GM23338 (cell line): ENCODE measurements around the gene SPTB. TPM values are rescaled to one million over a fixed set of nuclear protein-coding genes. Genes with fewer than 3 reads are reported as not detected.
A peak's percentile ranks its signal among the peaks of the same experiment; 100 is the strongest.

Source experiments
- ATAC-seq: fragments of 200-7000 bp; cut with Tn5 transposase; 3 replicates; pipeline ENCODE4 v1.9.1; 2020
- DNase-seq: peaks from one replicate; pipeline ENCODE4 v3.0.0-alpha.2; 2015; ENCODE audit warnings: low spot score
- H2AFZ ChIP-seq: fragments of 200-600 bp; sonication (generic); 2 replicates; pipeline ENCODE4 v1.8.0; 2016; ENCODE audit warnings: antibody characterized with exemption, mild to moderate bottlenecking, moderate library complexity
- H3F3A ChIP-seq: fragments of 200-600 bp; sonication (generic); replicated peaks from 2 replicates; pipeline ENCODE4 v1.8.0; 2017; ENCODE audit warnings: antibody characterized with exemption, mixed run types, low read depth
- H3K27ac ChIP-seq: fragments of 200-600 bp; sonication (generic); 2 replicates; pipeline ENCODE4 v1.6.1; 2016; ENCODE audit warnings: low read depth
- H3K27me3 ChIP-seq: fragments of 200-600 bp; sonication (generic); 2 replicates; pipeline ENCODE4 v1.8.0; 2016; ENCODE audit warnings: mild to moderate bottlenecking, mixed run types, moderate library complexity; ENCODE audit not compliant: insufficient read depth
- H3K36me3 ChIP-seq: fragments of 200-600 bp; sonication (generic); 2 replicates; pipeline ENCODE4 v1.8.0; 2016; ENCODE audit warnings: mild to moderate bottlenecking; ENCODE audit not compliant: insufficient read depth
- H3K4me1 ChIP-seq: fragments of 200-600 bp; sonication (generic); 2 replicates; pipeline ENCODE4 v1.8.0; 2016; ENCODE audit warnings: mild to moderate bottlenecking, moderate library complexity; ENCODE audit not compliant: insufficient read depth
- H3K4me2 ChIP-seq: fragments of 200-600 bp; sonication (generic); 2 replicates; pipeline ENCODE4 v1.7.1; 2017; ENCODE audit warnings: mixed run types
- H3K4me3 ChIP-seq: fragments of 200-600 bp; sonication (generic); 2 replicates; pipeline ENCODE4 v1.6.1; 2016; ENCODE audit warnings: mixed run types
- H3K79me2 ChIP-seq: fragments of 200-600 bp; sonication (generic); replicated peaks from 2 replicates; pipeline ENCODE4 v1.8.0; 2017; ENCODE audit warnings: mild to moderate bottlenecking; ENCODE audit not compliant: insufficient read depth
- H3K9me2 ChIP-seq: fragments of 200-600 bp; sonication (generic); 2 replicates; pipeline ENCODE4 v1.8.0; 2017; ENCODE audit not compliant: insufficient read depth
- H4K20me1 ChIP-seq: fragments of 200-600 bp; sonication (generic); replicated peaks from 2 replicates; pipeline ENCODE4 v1.8.0; 2017; ENCODE audit warnings: mild to moderate bottlenecking; ENCODE audit not compliant: insufficient read depth
- H3K27ac Mint-ChIP-seq: 2 replicates; pipeline ENCODE4 v1.8.0; 2020; ENCODE audit warnings: inconsistent platforms, mild to moderate bottlenecking, moderate library complexity, mixed read lengths
- H3K27me3 Mint-ChIP-seq: 3 replicates; pipeline ENCODE4 v1.8.0; 2022; ENCODE audit warnings: low read depth, mild to moderate bottlenecking, moderate library complexity, mixed read lengths, inconsistent platforms; ENCODE audit not compliant: insufficient read depth, poor library complexity
- H3K36me3 Mint-ChIP-seq: 3 replicates; pipeline ENCODE4 v1.8.0; 2021; ENCODE audit warnings: low read depth, mild to moderate bottlenecking, inconsistent platforms, moderate library complexity, mixed read lengths
- H3K4me1 Mint-ChIP-seq: 3 replicates; pipeline ENCODE4 v1.8.0; 2020; ENCODE audit warnings: mild to moderate bottlenecking, inconsistent platforms, mixed read lengths
- H3K4me3 Mint-ChIP-seq: 3 replicates; pipeline ENCODE4 v1.8.0; 2021; ENCODE audit warnings: moderate library complexity, mild to moderate bottlenecking, inconsistent platforms, mixed read lengths
- H3K9me3 Mint-ChIP-seq: 3 replicates; pipeline ENCODE4 v1.8.0; 2020; ENCODE audit warnings: moderate library complexity, mild to moderate bottlenecking, inconsistent platforms, mixed read lengths
- EZH2 ChIP-seq: fragments of 200-600 bp; sonication (generic); IDR thresholded peaks from one replicate; pipeline ENCODE4 v1.8.0; 2017; ENCODE audit warnings: antibody characterized with exemption, mild to moderate bottlenecking, low read depth; ENCODE audit not compliant: unreplicated experiment
- EZH2phosphoT487 ChIP-seq: fragments of 200-600 bp; sonication (generic); IDR thresholded peaks from one replicate; pipeline ENCODE4 v1.8.1; 2018; ENCODE audit warnings: antibody characterized with exemption; ENCODE audit not compliant: unreplicated experiment
- JUNB ChIP-seq: IDR thresholded peaks from one replicate; pipeline ENCODE4 v1.6.1; 2016; ENCODE audit warnings: antibody characterized with exemption; ENCODE audit not compliant: unreplicated experiment
- STAT1 ChIP-seq: IDR thresholded peaks from one replicate; pipeline ENCODE4 v1.6.1; 2016; ENCODE audit warnings: antibody characterized with exemption; ENCODE audit not compliant: unreplicated experiment
- ZNF114 ChIP-seq: fragments of 250-450 bp; sonication (Bioruptor Pico); IDR thresholded peaks from 2 replicates; pipeline ENCODE4 v1.5.0; 2020; ENCODE audit warnings: mild to moderate bottlenecking, moderate library complexity
- ZNF331 ChIP-seq: fragments of 250-450 bp; sonication (Bioruptor Pico); IDR thresholded peaks from 2 replicates; pipeline ENCODE4 v1.5.0; 2020; ENCODE audit warnings: low read depth, mild to moderate bottlenecking, moderate library complexity
- polyA plus RNA-seq: library from polyadenylated mRNA; unstranded; fragments of >200 nt; fragmentation: Nextera tagmentation; extraction: Ambion mirVana; gene quantifications from 2 replicates; pipeline ENCODE4 v1.2.1, GENCODE V29; 2016
- total RNA-seq: library from RNA; depleted of rRNA; stranded (reverse); fragments of >200 nt; shearing (Covaris generic); gene quantifications from 2 replicates; pipeline ENCODE4 v1.2.3, GENCODE V29; 2014
- TF ChIP-seq, protein P1 (sequence below), 2 experiments: fragments of 200-600 bp in 1 of 2; sonication (generic) in 1 of 2; conservative IDR thresholded peaks; 2 replicates each; pipeline versions ENCODE4 v1.5.1 to v1.6.1; 2016 to 2017; ENCODE audit warnings: antibody characterized with exemption in 2 of 2, low read depth in 2 of 2, mild to moderate bottlenecking in 2 of 2, moderate library complexity in 1 of 2
- TF ChIP-seq, protein P2 (sequence below): IDR thresholded peaks from one replicate; pipeline ENCODE4 v1.6.1; 2018; ENCODE audit warnings: antibody characterized with exemption; ENCODE audit not compliant: unreplicated experiment
- TF ChIP-seq, protein P3 (sequence below): IDR thresholded peaks from 2 replicates; pipeline ENCODE4 v1.6.1; 2016; ENCODE audit warnings: antibody characterized with exemption

SPTB gene
- total and polyA plus RNA-seq, 2 experiments from 2014 or later, result 1.1 to 1.9 TPM

GRCh38 chr14:64725879-64726584 is 153.7 kb downstream of the SPTB start:
- Histone ChIP-seq H3K36me3 (no peaks in the 10 kb centered on the region), H3K9me2 (no peaks in the 10 kb centered on the region), H2AFZ (no peak overlapping the region), H3K27ac (peak overlapping the region; percentile 26; the same call in 1 of the 2 replicates), H3F3A (no peaks in the 10 kb centered on the region), H3K4me3 (no peak overlapping the region), H3K4me2 (peak overlapping the region; percentile 64), H3K79me2 (peaks cover 62% of the 10 kb centered on the region), H3K27me3 (no peaks in the 10 kb centered on the region), H4K20me1 (peaks cover 42% of the 10 kb centered on the region), H3K4me1 (peaks cover 47% of the 10 kb centered on the region)
- Mint-ChIP-seq H3K27ac (peak overlapping the region; percentile 72; the same call in 1 of the 2 replicates), H3K36me3 (peaks cover 42% of the 10 kb centered on the region), H3K4me3 (peak overlapping the region; percentile 4; the same call in 1 of the 3 replicates), H3K4me1 (peaks cover 72% of the 10 kb centered on the region), H3K9me3 (no peaks in the 10 kb centered on the region), H3K27me3 (peaks cover 23% of the 10 kb centered on the region)
- no peak for TF ChIP-seq EZH2
- TF ChIP-seq, protein P1, sequence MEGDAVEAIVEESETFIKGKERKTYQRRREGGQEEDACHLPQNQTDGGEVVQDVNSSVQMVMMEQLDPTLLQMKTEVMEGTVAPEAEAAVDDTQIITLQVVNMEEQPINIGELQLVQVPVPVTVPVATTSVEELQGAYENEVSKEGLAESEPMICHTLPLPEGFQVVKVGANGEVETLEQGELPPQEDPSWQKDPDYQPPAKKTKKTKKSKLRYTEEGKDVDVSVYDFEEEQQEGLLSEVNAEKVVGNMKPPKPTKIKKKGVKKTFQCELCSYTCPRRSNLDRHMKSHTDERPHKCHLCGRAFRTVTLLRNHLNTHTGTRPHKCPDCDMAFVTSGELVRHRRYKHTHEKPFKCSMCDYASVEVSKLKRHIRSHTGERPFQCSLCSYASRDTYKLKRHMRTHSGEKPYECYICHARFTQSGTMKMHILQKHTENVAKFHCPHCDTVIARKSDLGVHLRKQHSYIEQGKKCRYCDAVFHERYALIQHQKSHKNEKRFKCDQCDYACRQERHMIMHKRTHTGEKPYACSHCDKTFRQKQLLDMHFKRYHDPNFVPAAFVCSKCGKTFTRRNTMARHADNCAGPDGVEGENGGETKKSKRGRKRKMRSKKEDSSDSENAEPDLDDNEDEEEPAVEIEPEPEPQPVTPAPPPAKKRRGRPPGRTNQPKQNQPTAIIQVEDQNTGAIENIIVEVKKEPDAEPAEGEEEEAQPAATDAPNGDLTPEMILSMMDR (conservative IDR thresholded peaks at IDR 0.05; ENCODE audit: low read depth in 2 of 2), result peak; percentile 32 to 35
- no peak for TF ChIP-seq ZNF331 (CRISPR knock-in tag)
- no peak for TF ChIP-seq EZH2phosphoT487
- TF ChIP-seq JUNB, result no peak
- no peak for TF ChIP-seq ZNF114
- no peak for TF ChIP-seq STAT1
- TF ChIP-seq, protein P2, sequence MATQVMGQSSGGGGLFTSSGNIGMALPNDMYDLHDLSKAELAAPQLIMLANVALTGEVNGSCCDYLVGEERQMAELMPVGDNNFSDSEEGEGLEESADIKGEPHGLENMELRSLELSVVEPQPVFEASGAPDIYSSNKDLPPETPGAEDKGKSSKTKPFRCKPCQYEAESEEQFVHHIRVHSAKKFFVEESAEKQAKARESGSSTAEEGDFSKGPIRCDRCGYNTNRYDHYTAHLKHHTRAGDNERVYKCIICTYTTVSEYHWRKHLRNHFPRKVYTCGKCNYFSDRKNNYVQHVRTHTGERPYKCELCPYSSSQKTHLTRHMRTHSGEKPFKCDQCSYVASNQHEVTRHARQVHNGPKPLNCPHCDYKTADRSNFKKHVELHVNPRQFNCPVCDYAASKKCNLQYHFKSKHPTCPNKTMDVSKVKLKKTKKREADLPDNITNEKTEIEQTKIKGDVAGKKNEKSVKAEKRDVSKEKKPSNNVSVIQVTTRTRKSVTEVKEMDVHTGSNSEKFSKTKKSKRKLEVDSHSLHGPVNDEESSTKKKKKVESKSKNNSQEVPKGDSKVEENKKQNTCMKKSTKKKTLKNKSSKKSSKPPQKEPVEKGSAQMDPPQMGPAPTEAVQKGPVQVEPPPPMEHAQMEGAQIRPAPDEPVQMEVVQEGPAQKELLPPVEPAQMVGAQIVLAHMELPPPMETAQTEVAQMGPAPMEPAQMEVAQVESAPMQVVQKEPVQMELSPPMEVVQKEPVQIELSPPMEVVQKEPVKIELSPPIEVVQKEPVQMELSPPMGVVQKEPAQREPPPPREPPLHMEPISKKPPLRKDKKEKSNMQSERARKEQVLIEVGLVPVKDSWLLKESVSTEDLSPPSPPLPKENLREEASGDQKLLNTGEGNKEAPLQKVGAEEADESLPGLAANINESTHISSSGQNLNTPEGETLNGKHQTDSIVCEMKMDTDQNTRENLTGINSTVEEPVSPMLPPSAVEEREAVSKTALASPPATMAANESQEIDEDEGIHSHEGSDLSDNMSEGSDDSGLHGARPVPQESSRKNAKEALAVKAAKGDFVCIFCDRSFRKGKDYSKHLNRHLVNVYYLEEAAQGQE, result no peak
- DNase-seq (peak; percentile 63), ATAC-seq (peak; percentile 18)

GRCh38 chr14:64725261-64725815 is 154.4 kb downstream of the SPTB start:
- Histone ChIP-seq H3K4me2 (peak overlapping the region; percentile 64), H2AFZ (no peak overlapping the region), H3K36me3 (no peaks in the 10 kb centered on the region), H4K20me1 (peaks cover 42% of the 10 kb centered on the region), H3K27me3 (no peaks in the 10 kb centered on the region), H3K9me2 (no peaks in the 10 kb centered on the region), H3K27ac (no peak overlapping the region), H3F3A (no peaks in the 10 kb centered on the region), H3K4me1 (peaks cover 54% of the 10 kb centered on the region), H3K79me2 (peaks cover 69% of the 10 kb centered on the region), H3K4me3 (no peak overlapping the region)
- no peak for DNase-seq
- Mint-ChIP-seq H3K9me3 (no peaks in the 10 kb centered on the region), H3K4me3 (no peak overlapping the region; the same call in 2 of the 3 replicates), H3K27me3 (peaks cover 19% of the 10 kb centered on the region), H3K4me1 (peaks cover 76% of the 10 kb centered on the region), H3K36me3 (peaks cover 37% of the 10 kb centered on the region), H3K27ac (peak overlapping the region; percentile 91)
- peak; percentile 6; the same call in 2 of the 3 replicates for ATAC-seq
- TF ChIP-seq, protein P2, result no peak
- TF ChIP-seq ZNF331 (CRISPR knock-in tag) (no peak), ZNF114 (no peak), JUNB (no peak), EZH2 (no peak)
- TF ChIP-seq, protein P1 (conservative IDR thresholded peaks at IDR 0.05; ENCODE audit: low read depth in 2 of 2), result no peak
- TF ChIP-seq, protein P3, sequence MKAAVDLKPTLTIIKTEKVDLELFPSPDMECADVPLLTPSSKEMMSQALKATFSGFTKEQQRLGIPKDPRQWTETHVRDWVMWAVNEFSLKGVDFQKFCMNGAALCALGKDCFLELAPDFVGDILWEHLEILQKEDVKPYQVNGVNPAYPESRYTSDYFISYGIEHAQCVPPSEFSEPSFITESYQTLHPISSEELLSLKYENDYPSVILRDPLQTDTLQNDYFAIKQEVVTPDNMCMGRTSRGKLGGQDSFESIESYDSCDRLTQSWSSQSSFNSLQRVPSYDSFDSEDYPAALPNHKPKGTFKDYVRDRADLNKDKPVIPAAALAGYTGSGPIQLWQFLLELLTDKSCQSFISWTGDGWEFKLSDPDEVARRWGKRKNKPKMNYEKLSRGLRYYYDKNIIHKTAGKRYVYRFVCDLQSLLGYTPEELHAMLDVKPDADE, result no peak
